Measurements from ENCODE around the gene TAOK2.

DNA sequence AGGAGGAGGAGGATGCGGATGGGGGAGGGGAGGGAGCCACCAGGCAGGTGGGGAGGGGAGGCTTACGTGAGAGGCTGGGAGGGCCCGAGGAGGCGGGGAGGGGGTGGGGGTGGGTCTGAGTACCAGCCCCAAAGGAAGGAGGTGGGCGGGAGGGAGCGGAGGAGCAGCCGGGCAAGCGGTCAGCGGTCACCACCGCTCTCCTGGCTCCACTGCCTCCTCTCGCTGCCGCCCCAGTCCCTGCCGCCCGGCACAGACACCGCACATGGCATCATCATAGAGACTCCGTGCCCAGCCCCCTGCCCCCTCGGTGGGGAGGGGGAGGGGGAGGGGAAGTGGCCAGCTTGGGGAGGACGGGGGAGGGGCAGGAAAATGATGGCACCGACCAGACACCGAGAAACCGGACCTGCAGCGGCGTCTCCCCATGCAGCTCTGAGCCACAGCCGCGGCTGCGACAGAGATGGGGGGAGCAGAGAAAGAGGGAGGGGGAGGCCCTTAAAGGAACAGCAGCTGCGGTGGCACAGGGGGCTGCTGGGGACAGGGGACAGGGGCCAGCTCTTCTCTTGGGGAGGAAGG lies 57.3 kb downstream of the TAOK2 start, which contains the start of gene TLCD3B:
- no peak for TF ChIP-seq POLR2A (IDR thresholded peaks at IDR 0.05; ENCODE audit: low read depth, low read length)
- no peak for TF ChIP-seq POLR2AphosphoS5 (IDR thresholded peaks at IDR 0.05; ENCODE audit: low read depth, low read length)
- TF ChIP-seq TAF1 (IDR thresholded peaks at IDR 0.05; ENCODE audit: borderline replicate concordance, low read depth, low read length) = no peak

All from GM12892 (cell line).